Liver (tissue), 9 donors: ENCODE data around the gene RGS7. TPM values are rescaled to one million over a fixed set of nuclear protein-coding genes. Genes with fewer than 3 reads are reported as not detected.

Source experiments
- DNase-seq: peaks from one replicate; pipeline ENCODE4 v3.0.0-alpha.2; 2017; ENCODE audit warnings: low spot score
- H3K27ac ChIP-seq, 2 donors: one replicate each; pipeline ENCODE4 v1.7.0; 2013; ENCODE audit warnings: inconsistent platforms in 2 of 2, low read length in 2 of 2, control low read depth in 1 of 2, low read depth in 1 of 2, mild to moderate bottlenecking in 1 of 2
- H3K27me3 ChIP-seq, 4 donors: one replicate each; pipeline versions ENCODE4 v1.6.1 to v1.7.0; 2013; ENCODE audit warnings: low read length in 3 of 4, inconsistent platforms in 1 of 4, mild to moderate bottlenecking in 1 of 4, moderate library complexity in 1 of 4; ENCODE audit not compliant: control insufficient read depth in 4 of 4, insufficient read depth in 4 of 4
- H3K36me3 ChIP-seq, 4 donors: one replicate each; pipeline versions ENCODE4 v1.6.1 to v1.7.0; 2013; ENCODE audit warnings: low read length in 3 of 4, mild to moderate bottlenecking in 3 of 4, low read depth in 1 of 4, moderate library complexity in 1 of 4; ENCODE audit not compliant: control insufficient read depth in 4 of 4, insufficient read depth in 3 of 4
- H3K4me1 ChIP-seq, 4 donors: one replicate each; pipeline versions ENCODE4 v1.6.1 to v1.7.0; 2013; ENCODE audit warnings: low read length in 3 of 4, mild to moderate bottlenecking in 3 of 4, moderate library complexity in 1 of 4; ENCODE audit not compliant: control insufficient read depth in 4 of 4, insufficient read depth in 4 of 4
- H3K4me3 ChIP-seq, 3 donors: one replicate each; pipeline versions ENCODE4 v1.6.1 to v1.7.0; 2013; ENCODE audit warnings: low read length in 3 of 3, control low read depth in 1 of 3, low read depth in 1 of 3, mild to moderate bottlenecking in 1 of 3
- H3K9ac ChIP-seq, 2 donors: one replicate each; pipeline ENCODE4 v1.7.0; 2013; ENCODE audit warnings: low read length in 2 of 2, mild to moderate bottlenecking in 2 of 2, moderate library complexity in 2 of 2, control low read depth in 1 of 2, low read depth in 1 of 2
- H3K9me3 ChIP-seq, 4 donors: one replicate each; pipeline versions ENCODE4 v1.6.1 to v1.7.0; 2013; ENCODE audit warnings: low read length in 3 of 4; ENCODE audit not compliant: control insufficient read depth in 4 of 4
- CTCF ChIP-seq: fragments of 150-350 bp; IDR thresholded peaks from 2 replicates; pipeline ENCODE4 v1.5.1; 2017; ENCODE audit warnings: improper control_type of control experiment, low read depth, low read length; ENCODE audit not compliant: missing input control
- EGR1 ChIP-seq, 2 donors: IDR thresholded peaks; 2 replicates each; pipeline ENCODE4 v1.6.1; 2016 to 2018; ENCODE audit warnings: antibody characterized with exemption in 2 of 2, low read depth in 2 of 2
- FOXA1 ChIP-seq: IDR thresholded peaks from 2 replicates; pipeline ENCODE4 v1.6.1; 2016; ENCODE audit warnings: antibody characterized with exemption
- FOXA2 ChIP-seq: IDR thresholded peaks from 2 replicates; pipeline ENCODE4 v1.6.1; 2016; ENCODE audit warnings: antibody characterized with exemption
- GABPA ChIP-seq, 2 donors: IDR thresholded peaks in 1 of 2; conservative IDR thresholded peaks in 1 of 2; 2 replicates each; pipeline ENCODE4 v1.6.1; 2016; ENCODE audit warnings: antibody characterized with exemption in 2 of 2, mild to moderate bottlenecking in 1 of 2, moderate library complexity in 1 of 2
- HNF4A ChIP-seq, 2 donors: conservative IDR thresholded peaks; 2 replicates each; pipeline ENCODE4 v1.6.1; 2016; ENCODE audit warnings: antibody characterized with exemption in 2 of 2, mild to moderate bottlenecking in 2 of 2
- HNF4G ChIP-seq: IDR thresholded peaks from 2 replicates; pipeline ENCODE4 v1.6.1; 2016; ENCODE audit warnings: antibody characterized with exemption
- JUND ChIP-seq, 2 donors: IDR thresholded peaks; 2 replicates each; pipeline ENCODE4 v1.6.1; 2016; ENCODE audit warnings: antibody characterized with exemption in 2 of 2
- NR2F2 ChIP-seq: IDR thresholded peaks from 2 replicates; pipeline ENCODE4 v1.6.1; 2016; ENCODE audit warnings: antibody characterized with exemption
- RAD21 ChIP-seq, 2 donors: IDR thresholded peaks; 2 replicates each; pipeline ENCODE4 v1.6.1; 2016; ENCODE audit warnings: antibody characterized with exemption in 2 of 2, mild to moderate bottlenecking in 2 of 2
- RXRA ChIP-seq, 2 donors: IDR thresholded peaks; 2 replicates each; pipeline ENCODE4 v1.6.1; 2017 to 2018; ENCODE audit warnings: antibody characterized with exemption in 2 of 2, mild to moderate bottlenecking in 1 of 2
- SP1 ChIP-seq: IDR thresholded peaks from 2 replicates; pipeline ENCODE4 v1.6.1; 2018; ENCODE audit warnings: antibody characterized with exemption, mild to moderate bottlenecking
- TAF1 ChIP-seq: conservative IDR thresholded peaks from 2 replicates; pipeline ENCODE4 v1.6.1; 2016; ENCODE audit warnings: antibody characterized with exemption, mild to moderate bottlenecking
- YY1 ChIP-seq: IDR thresholded peaks from 2 replicates; pipeline ENCODE4 v1.6.1; 2016; ENCODE audit warnings: antibody characterized with exemption, mild to moderate bottlenecking
- WGBS: extraction: QIAGEN DNeasy Blood & Tissue Kit; methylation state at CpG from one replicate; pipeline ENCODE4 v1.1.7; 2013; 5-methylcytosine and 5-hydroxymethylcytosine counted together
- polyA plus RNA-seq, 2 donors: library from polyadenylated mRNA; stranded (reverse) in 1 of 2; unstranded in 1 of 2; fragments of 200-250 nt in 1 of 2; fragments of >200 nt in 1 of 2; fragmentation: Nextera tagmentation in 1 of 2; extraction: Ambion mirVana in 1 of 2; gene quantifications; one replicate each; pipeline versions ENCODE4 v1.2.1 to v1.2.3, GENCODE V29; 2013 to 2015
- total RNA-seq, 2 donors: library from RNA; depleted of rRNA; stranded (reverse); fragments of >200 nt; gene quantifications; one replicate each; pipeline ENCODE4 v1.2.3, GENCODE V29; 2014
- TF ChIP-seq, protein P1 (sequence below): IDR thresholded peaks from 2 replicates; pipeline ENCODE4 v1.6.1; 2016; ENCODE audit warnings: antibody characterized with exemption
- TF ChIP-seq, protein P2 (sequence below): IDR thresholded peaks from 2 replicates; pipeline ENCODE4 v1.6.1; 2016; ENCODE audit warnings: antibody characterized with exemption, mild to moderate bottlenecking
- TF ChIP-seq, protein P3 (sequence below): IDR thresholded peaks from 2 replicates; pipeline ENCODE4 v1.6.1; 2016; ENCODE audit warnings: antibody characterized with exemption
- TF ChIP-seq, protein P4 (sequence below): IDR thresholded peaks from 2 replicates; pipeline ENCODE4 v1.6.1; 2016; ENCODE audit warnings: antibody characterized with exemption
- donor health status: healthy.
- donor health status: healthy.
- donor health status: healthy.
- donor health status: healthy.
- donor health status: healthy.

RGS7 gene
- total and polyA plus RNA-seq, 4 donors: 0.05 to 0.18 TPM; not detected in 2

DNA sequence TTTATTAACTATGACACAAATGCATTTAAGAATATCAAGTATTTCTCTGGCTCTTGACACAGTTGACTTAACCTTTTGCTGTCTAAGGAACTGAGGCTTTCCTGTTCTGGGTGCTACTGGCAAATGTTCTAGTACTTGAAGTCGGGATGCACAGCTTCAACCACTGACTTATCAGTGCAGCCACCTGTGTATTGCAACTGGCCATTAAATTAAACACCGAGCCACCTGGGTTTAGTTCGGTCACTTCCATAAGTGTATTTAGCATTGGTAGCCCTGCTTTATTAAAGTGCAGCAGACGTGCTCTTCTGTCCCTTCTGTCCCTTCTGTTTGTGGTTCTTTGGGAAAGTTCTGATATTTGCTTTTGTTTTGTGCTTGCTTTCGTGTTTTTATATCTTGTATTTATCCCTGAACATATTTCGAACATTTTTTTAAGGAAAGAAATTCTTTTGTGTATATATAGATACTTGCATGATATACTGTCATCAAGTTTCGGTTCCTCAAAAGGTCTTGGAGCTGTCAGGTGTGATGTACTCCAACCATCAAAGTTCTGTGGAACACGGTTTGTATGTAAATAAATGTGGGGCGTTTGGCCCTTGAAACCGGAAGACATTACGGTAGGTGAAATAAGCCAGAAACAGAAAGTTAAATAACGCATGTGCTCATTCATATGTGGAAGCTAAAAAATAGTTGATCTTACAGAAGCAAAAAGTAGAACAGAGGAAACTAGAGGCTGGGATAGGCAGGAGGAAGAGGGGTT, 447.1 kb downstream of the RGS7 start:
- TF ChIP-seq NR2F2 (no peak), GABPA (IDR thresholded peaks at IDR 0.05 in 1 of 2, conservative IDR thresholded peaks at IDR 0.05 in 1 of 2) (no peak), RXRA (IDR thresholded peaks at IDR 0.05) (no peak), FOXA1 (no peak), YY1 (no peak), JUND (IDR thresholded peaks at IDR 0.05) (no peak), SP1 (no peak), CTCF (no peak), FOXA2 (no peak), HNF4G (no peak), TAF1 (no peak), RAD21 (IDR thresholded peaks at IDR 0.05) (no peak), HNF4A (conservative IDR thresholded peaks at IDR 0.05) (no peak), EGR1 (IDR thresholded peaks at IDR 0.05; ENCODE audit: low read depth in 2 of 2) (no peak)
- TF ChIP-seq, protein P1, sequence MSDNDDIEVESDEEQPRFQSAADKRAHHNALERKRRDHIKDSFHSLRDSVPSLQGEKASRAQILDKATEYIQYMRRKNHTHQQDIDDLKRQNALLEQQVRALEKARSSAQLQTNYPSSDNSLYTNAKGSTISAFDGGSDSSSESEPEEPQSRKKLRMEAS: no peak
- TF ChIP-seq, protein P2, sequence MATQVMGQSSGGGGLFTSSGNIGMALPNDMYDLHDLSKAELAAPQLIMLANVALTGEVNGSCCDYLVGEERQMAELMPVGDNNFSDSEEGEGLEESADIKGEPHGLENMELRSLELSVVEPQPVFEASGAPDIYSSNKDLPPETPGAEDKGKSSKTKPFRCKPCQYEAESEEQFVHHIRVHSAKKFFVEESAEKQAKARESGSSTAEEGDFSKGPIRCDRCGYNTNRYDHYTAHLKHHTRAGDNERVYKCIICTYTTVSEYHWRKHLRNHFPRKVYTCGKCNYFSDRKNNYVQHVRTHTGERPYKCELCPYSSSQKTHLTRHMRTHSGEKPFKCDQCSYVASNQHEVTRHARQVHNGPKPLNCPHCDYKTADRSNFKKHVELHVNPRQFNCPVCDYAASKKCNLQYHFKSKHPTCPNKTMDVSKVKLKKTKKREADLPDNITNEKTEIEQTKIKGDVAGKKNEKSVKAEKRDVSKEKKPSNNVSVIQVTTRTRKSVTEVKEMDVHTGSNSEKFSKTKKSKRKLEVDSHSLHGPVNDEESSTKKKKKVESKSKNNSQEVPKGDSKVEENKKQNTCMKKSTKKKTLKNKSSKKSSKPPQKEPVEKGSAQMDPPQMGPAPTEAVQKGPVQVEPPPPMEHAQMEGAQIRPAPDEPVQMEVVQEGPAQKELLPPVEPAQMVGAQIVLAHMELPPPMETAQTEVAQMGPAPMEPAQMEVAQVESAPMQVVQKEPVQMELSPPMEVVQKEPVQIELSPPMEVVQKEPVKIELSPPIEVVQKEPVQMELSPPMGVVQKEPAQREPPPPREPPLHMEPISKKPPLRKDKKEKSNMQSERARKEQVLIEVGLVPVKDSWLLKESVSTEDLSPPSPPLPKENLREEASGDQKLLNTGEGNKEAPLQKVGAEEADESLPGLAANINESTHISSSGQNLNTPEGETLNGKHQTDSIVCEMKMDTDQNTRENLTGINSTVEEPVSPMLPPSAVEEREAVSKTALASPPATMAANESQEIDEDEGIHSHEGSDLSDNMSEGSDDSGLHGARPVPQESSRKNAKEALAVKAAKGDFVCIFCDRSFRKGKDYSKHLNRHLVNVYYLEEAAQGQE: no peak
- TF ChIP-seq, protein P3, sequence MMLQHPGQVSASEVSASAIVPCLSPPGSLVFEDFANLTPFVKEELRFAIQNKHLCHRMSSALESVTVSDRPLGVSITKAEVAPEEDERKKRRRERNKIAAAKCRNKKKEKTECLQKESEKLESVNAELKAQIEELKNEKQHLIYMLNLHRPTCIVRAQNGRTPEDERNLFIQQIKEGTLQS: no peak
- TF ChIP-seq, protein P4, sequence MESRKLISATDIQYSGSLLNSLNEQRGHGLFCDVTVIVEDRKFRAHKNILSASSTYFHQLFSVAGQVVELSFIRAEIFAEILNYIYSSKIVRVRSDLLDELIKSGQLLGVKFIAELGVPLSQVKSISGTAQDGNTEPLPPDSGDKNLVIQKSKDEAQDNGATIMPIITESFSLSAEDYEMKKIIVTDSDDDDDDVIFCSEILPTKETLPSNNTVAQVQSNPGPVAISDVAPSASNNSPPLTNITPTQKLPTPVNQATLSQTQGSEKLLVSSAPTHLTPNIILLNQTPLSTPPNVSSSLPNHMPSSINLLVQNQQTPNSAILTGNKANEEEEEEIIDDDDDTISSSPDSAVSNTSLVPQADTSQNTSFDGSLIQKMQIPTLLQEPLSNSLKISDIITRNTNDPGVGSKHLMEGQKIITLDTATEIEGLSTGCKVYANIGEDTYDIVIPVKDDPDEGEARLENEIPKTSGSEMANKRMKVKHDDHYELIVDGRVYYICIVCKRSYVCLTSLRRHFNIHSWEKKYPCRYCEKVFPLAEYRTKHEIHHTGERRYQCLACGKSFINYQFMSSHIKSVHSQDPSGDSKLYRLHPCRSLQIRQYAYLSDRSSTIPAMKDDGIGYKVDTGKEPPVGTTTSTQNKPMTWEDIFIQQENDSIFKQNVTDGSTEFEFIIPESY: no peak
- Histone ChIP-seq H3K27ac (no peak overlapping the region), H3K4me3 (no peak overlapping the region), H3K36me3 (no peaks in the 10 kb centered on the region), H3K9me3 (no peaks in the 10 kb centered on the region), H3K27me3 (peaks cover 0 to 3% (median 0%) of the 10 kb centered on the region in 4 donors), H3K9ac (no peak overlapping the region), H3K4me1 (no peaks in the 10 kb centered on the region)
- no peak for DNase-seq
- WGBS: 83% methylated on average over 12 of the region's 12 CpGs
